ENCODE measurements around the gene DBX1. TPM values are rescaled to one million over a fixed set of nuclear protein-coding genes. Genes with fewer than 3 reads are reported as not detected.

The DBX1 gene
- total RNA-seq, 3 donors from 2014 or later = not detected

DNA sequence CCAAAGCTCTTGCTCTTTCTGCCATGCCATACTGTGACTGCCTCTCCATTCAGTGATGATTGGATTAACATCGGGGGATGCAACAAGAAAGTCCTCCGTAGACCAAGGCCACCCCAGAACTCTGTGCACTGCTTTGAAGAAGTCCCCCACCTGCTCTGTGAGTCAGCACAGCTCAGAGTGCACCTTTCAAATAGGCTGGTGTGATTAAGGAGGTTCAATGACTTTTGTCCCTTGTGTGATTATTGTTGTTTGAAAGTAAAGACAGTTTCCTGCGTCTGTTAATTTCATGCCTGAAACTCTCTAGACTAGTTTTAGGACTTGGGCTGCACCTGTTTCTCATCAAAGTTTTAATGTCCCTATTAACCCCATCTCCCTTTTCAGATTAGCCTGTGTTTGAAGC is 33.0 kb upstream of the DBX1 start:
- intact Hi-C loops (cut with DNase I; ENCODE audit: low total_unique reads) = no loop called here
- H3K36me3 ChIP-seq = no peaks in the 10 kb centered on the region
- H3K27me3 ChIP-seq = no peaks in the 10 kb centered on the region
- no peak overlapping the region for H3K27ac ChIP-seq
- H3K9me3 ChIP-seq = no peaks in the 10 kb centered on the region
- TF ChIP-seq CTCF (IDR thresholded peaks at IDR 0.05) = no peak
- no peak for TF ChIP-seq POLR2A (IDR thresholded peaks at IDR 0.05)
- no peak for TF ChIP-seq POLR2AphosphoS5 (IDR thresholded peaks at IDR 0.05)
- no peak overlapping the region for H3K4me3 ChIP-seq
- DNase-seq (ENCODE audit: low spot score in 2 of 2) = no peak
- H3K4me1 ChIP-seq = no peaks in the 10 kb centered on the region

DNA sequence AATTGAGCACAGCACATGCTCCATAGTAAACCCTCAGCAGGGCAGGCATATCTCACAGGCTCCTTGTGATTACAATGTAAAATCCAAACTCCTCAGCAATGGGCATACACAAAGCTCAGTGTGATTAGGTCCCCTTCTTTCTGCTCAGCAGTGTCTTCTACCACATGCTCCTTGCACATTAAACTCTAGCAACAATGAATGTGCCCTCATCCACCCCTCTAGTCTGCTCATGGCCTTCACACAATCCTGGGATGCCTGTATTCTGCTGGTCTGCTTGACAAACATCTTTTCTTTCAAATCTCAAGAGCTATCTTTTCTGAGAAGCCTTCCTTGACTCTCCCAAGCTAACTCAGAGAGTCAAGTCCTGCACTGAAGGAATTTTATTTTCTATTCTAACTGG is 32.4 kb upstream of the DBX1 start:
- Histone ChIP-seq H3K4me1 (no peaks in the 10 kb centered on the region), H3K9me3 (no peaks in the 10 kb centered on the region), H3K27ac (no peak overlapping the region), H3K4me3 (no peak overlapping the region), H3K27me3 (no peaks in the 10 kb centered on the region), H3K36me3 (no peaks in the 10 kb centered on the region)
- TF ChIP-seq CTCF (IDR thresholded peaks at IDR 0.05) (no peak), POLR2AphosphoS5 (IDR thresholded peaks at IDR 0.05) (no peak), POLR2A (IDR thresholded peaks at IDR 0.05) (no peak)
- intact Hi-C loops (cut with DNase I; ENCODE audit: low total_unique reads) = no loop called here
- no peak for DNase-seq (ENCODE audit: low spot score in 2 of 2)

- no peak for TF ChIP-seq POLR2AphosphoS5 (IDR thresholded peaks at IDR 0.05)
- TF ChIP-seq CTCF (IDR thresholded peaks at IDR 0.05) = no peak
- no peak for TF ChIP-seq POLR2A (IDR thresholded peaks at IDR 0.05)
- Histone ChIP-seq H3K4me3 (no peak overlapping the region), H3K27ac (no peak overlapping the region), H3K27me3 (no peaks in the 10 kb centered on the region), H3K36me3 (no peaks in the 10 kb centered on the region), H3K9me3 (no peaks in the 10 kb centered on the region), H3K4me1 (no peaks in the 10 kb centered on the region)
- no peak for DNase-seq (ENCODE audit: low spot score in 2 of 2)
- intact Hi-C loops (cut with DNase I; ENCODE audit: low total_unique reads) = no loop called here
Measured at GRCh38 chr11:20192151-20192550, 31.9 kb upstream of the DBX1 start.

GRCh38 chr11:20178976-20179375 is 18.7 kb upstream of the DBX1 start:
- no peak for DNase-seq (ENCODE audit: low spot score in 2 of 2)
- Histone ChIP-seq H3K36me3 (no peaks in the 10 kb centered on the region), H3K9me3 (peaks cover 0 to 7% of the 10 kb centered on the region in 2 donors), H3K27me3 (peaks cover 0 to 6% of the 10 kb centered on the region in 2 donors), H3K27ac (no peak overlapping the region), H3K4me3 (no peak overlapping the region), H3K4me1 (no peaks in the 10 kb centered on the region)
- intact Hi-C loops (cut with DNase I; ENCODE audit: low total_unique reads) = no loop called here
- TF ChIP-seq POLR2A (IDR thresholded peaks at IDR 0.05) (no peak), POLR2AphosphoS5 (IDR thresholded peaks at IDR 0.05) (no peak), CTCF (IDR thresholded peaks at IDR 0.05) (no peak)

DNA sequence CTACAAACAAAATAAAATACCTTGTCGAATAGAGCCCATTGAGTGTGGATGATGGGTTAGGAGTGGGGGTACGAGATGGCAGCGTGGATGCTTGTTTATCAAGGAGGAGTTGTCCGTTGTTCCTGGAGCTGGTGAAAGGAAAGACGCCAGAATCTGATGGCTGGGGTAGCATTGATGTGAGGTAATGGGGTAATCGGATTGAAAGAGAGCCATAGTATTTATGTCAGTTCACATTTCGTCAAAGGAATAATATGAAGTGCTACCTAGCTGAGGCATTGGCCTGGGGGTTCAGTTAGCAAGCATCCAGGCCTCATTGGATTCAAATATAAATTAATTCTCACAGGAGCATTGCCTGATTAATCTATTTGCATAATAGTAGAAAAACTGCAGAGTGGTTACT is 16.9 kb upstream of the DBX1 start:
- H3K4me3 ChIP-seq = no peak overlapping the region
- TF ChIP-seq POLR2AphosphoS5 (IDR thresholded peaks at IDR 0.05) (no peak), CTCF (IDR thresholded peaks at IDR 0.05) (no peak), POLR2A (IDR thresholded peaks at IDR 0.05) (no peak)
- intact Hi-C loops (cut with DNase I; ENCODE audit: low total_unique reads) = no loop called here
- H3K36me3 ChIP-seq = no peaks in the 10 kb centered on the region
- peaks cover 0 to 6% of the 10 kb centered on the region in 2 donors for H3K27me3 ChIP-seq
- peaks cover 0 to 4% of the 10 kb centered on the region in 2 donors for H3K9me3 ChIP-seq
- no peak for DNase-seq (ENCODE audit: low spot score in 2 of 2)
- no peaks in the 10 kb centered on the region for H3K4me1 ChIP-seq
- H3K27ac ChIP-seq = no peak overlapping the region

Measured in breast epithelium (tissue), 4 donors.